Esophagus squamous epithelium (tissue), 5 donors: Measurements from ENCODE around the gene ARHGEF28. TPM values are rescaled to one million over a fixed set of nuclear protein-coding genes. Genes with fewer than 3 reads are reported as not detected.

Experiments
- DNase-seq: peaks from one replicate; lab custom pipeline; 2025; lab: John Stamatoyannopoulos, UW
- H3K27ac ChIP-seq, 4 donors: fragments of 200-600 bp; sonication (generic); one replicate each; pipeline ENCODE4 v1.5.1; 2016 to 2019; ENCODE audit warnings: mild to moderate bottlenecking in 1 of 4
- H3K27me3 ChIP-seq, 4 donors: fragments of 200-600 bp; sonication (generic); 1 replicate in 3 of 4; 2 replicates in 1 of 4; pipeline versions ENCODE4 v1.5.1 to v1.6.0; 2017 to 2021; ENCODE audit warnings: antibody characterized with exemption in 1 of 4
- H3K36me3 ChIP-seq, 3 donors: fragments of 200-600 bp; sonication (generic); one replicate each; pipeline ENCODE4 v1.5.1; 2016 to 2019
- H3K4me1 ChIP-seq, 3 donors: fragments of 200-600 bp; sonication (generic); one replicate each; pipeline ENCODE4 v1.5.1; 2017 to 2019
- H3K4me3 ChIP-seq, 4 donors: fragments of 200-600 bp; sonication (generic); 1 replicate in 3 of 4; 2 replicates in 1 of 4; pipeline ENCODE4 v1.5.1; 2016 to 2019; ENCODE audit warnings: mild to moderate bottlenecking in 2 of 4, moderate library complexity in 1 of 4
- H3K9me3 ChIP-seq, 3 donors: fragments of 200-600 bp; sonication (generic); one replicate each; pipeline ENCODE4 v1.5.1; 2016 to 2019
- CTCF ChIP-seq, 6 experiments: fragments of 450-650 bp in 4 of 6; fragments of 200-600 bp in 2 of 6; sonication (generic) in 2 of 6; IDR thresholded peaks; one replicate each; pipeline ENCODE4 v1.5.1; 2016 to 2019; ENCODE audit warnings: antibody characterized with exemption in 6 of 6, mild to moderate bottlenecking in 4 of 6, moderate library complexity in 4 of 6
- POLR2A ChIP-seq, 4 donors: fragments of 450-650 bp; IDR thresholded peaks; one replicate each; pipeline ENCODE4 v1.6.1; 2017; ENCODE audit warnings: antibody characterized with exemption in 4 of 4, mild to moderate bottlenecking in 4 of 4, moderate library complexity in 3 of 4
- WGBS, 2 donors: methylation state at CpG; one replicate each; pipeline ENCODE4 v1.1.5; 2018; 5-methylcytosine and 5-hydroxymethylcytosine counted together
- intact Hi-C: fragments of 100-400 bp; cut with DNase I; formaldehyde crosslinking; loops from one replicate; pipeline ENCODE4 v1.15.0; 2022
- total RNA-seq, 4 donors: library from RNA; depleted of rRNA; stranded (reverse); fragments of >200 nt; gene quantifications; one replicate each; pipeline ENCODE4 v1.1.0, GENCODE V29; 2016
- donor health status: DM: yes; HTN: yes; CAD: no.

The ARHGEF28 gene
- total RNA-seq, 4 donors from 2014 or later, result 9.2 to 34.3 (median 12.7) TPM

- Histone ChIP-seq H3K27ac (no peak overlapping the region), H3K36me3 (peaks cover 0 to 72% (median 3%) of the 10 kb centered on the region in 3 donors), H3K9me3 (no peaks in the 10 kb centered on the region), H3K4me3 (no peak overlapping the region), H3K4me1 (no peaks in the 10 kb centered on the region), H3K27me3 (no peaks in the 10 kb centered on the region)
- TF ChIP-seq POLR2A (IDR thresholded peaks at IDR 0.05), result no peak
- TF ChIP-seq CTCF (IDR thresholded peaks at IDR 0.05), result no peak
- no peak for DNase-seq
- intact Hi-C loops, result no loop called here
- WGBS, 2 donors, result 78 to 96% methylated on average over 4 of the region's 4 CpGs
Measured at GRCh38 chr5:73887688-73888087, 261.7 kb downstream of the ARHGEF28 start.

GRCh38 chr5:73890569-73890968, 264.6 kb downstream of the ARHGEF28 start:
- Histone ChIP-seq H3K27ac (no peak overlapping the region), H3K36me3 (peaks cover 0 to 82% (median 3%) of the 10 kb centered on the region in 3 donors), H3K27me3 (no peaks in the 10 kb centered on the region), H3K4me1 (no peaks in the 10 kb centered on the region), H3K9me3 (no peaks in the 10 kb centered on the region), H3K4me3 (no peak overlapping the region)
- TF ChIP-seq CTCF (IDR thresholded peaks at IDR 0.05), result no peak
- no peak for TF ChIP-seq POLR2A (IDR thresholded peaks at IDR 0.05)
- intact Hi-C loops, result no loop called here
- WGBS, 2 donors, result 94 to 97% methylated on average over 4 of the region's 4 CpGs
- no peak for DNase-seq

GRCh38 chr5:73892218-73892617, 266.2 kb downstream of the ARHGEF28 start:
- Histone ChIP-seq H3K4me3 (no peak overlapping the region), H3K27me3 (no peaks in the 10 kb centered on the region), H3K4me1 (no peaks in the 10 kb centered on the region), H3K27ac (no peak overlapping the region), H3K36me3 (peaks cover 0 to 73% (median 3%) of the 10 kb centered on the region in 3 donors), H3K9me3 (no peaks in the 10 kb centered on the region)
- DNase-seq, result no peak
- WGBS, 2 donors, result 86 to 96% methylated on average over 6 of the region's 6 CpGs
- TF ChIP-seq CTCF (IDR thresholded peaks at IDR 0.05) (no peak), POLR2A (IDR thresholded peaks at IDR 0.05) (no peak)
- intact Hi-C loops, result no loop called here

GRCh38 chr5:73892806-73893205, 266.8 kb downstream of the ARHGEF28 start:
- WGBS, 2 donors, result 6 to 20% methylated on average over 1 of the region's 1 CpG
- DNase-seq, result no peak

GRCh38 chr5:73893813-73894212, 267.8 kb downstream of the ARHGEF28 start:
- intact Hi-C loops, result no loop called here
- no peaks in the 10 kb centered on the region for H3K4me1 ChIP-seq
- no peak for DNase-seq
- TF ChIP-seq CTCF (IDR thresholded peaks at IDR 0.05), result no peak
- TF ChIP-seq POLR2A (IDR thresholded peaks at IDR 0.05), result no peak
- no peaks in the 10 kb centered on the region for H3K27me3 ChIP-seq
- H3K4me3 ChIP-seq, result no peak overlapping the region
- no peaks in the 10 kb centered on the region for H3K9me3 ChIP-seq
- H3K36me3 ChIP-seq, result peaks cover 0 to 68% (median 3%) of the 10 kb centered on the region in 3 donors
- 83 to 91% methylated on average over 2 of the region's 2 CpGs for WGBS, 2 donors
- H3K27ac ChIP-seq, result no peak overlapping the region

More at GRCh38 chr5:73892806-73893205, 266.8 kb downstream of the ARHGEF28 start:
- H3K4me1 ChIP-seq, result no peaks in the 10 kb centered on the region
- no peaks in the 10 kb centered on the region for H3K9me3 ChIP-seq
- TF ChIP-seq CTCF (IDR thresholded peaks at IDR 0.05) (no peak), POLR2A (IDR thresholded peaks at IDR 0.05) (no peak)
- peaks cover 0 to 69% (median 1%) of the 10 kb centered on the region in 3 donors for H3K36me3 ChIP-seq
- no peak overlapping the region for H3K27ac ChIP-seq
- H3K27me3 ChIP-seq, result no peaks in the 10 kb centered on the region
- no peak overlapping the region for H3K4me3 ChIP-seq
- intact Hi-C loops, result no loop called here
